ENCODE measurements around the gene RABEP2.
"Not testable (repeated sequence)": the region's sequence is repeated elsewhere in the genome, so short reads cannot be mapped to it uniquely, and the experiment has no call there.

Gene RABEP2

GRCh38 chr16:28933171-28933570 is 8.1 kb upstream of the RABEP2 start:
- DNase-seq (ENCODE audit: low read depth, low spot score) = no peak

GRCh38 chr16:28932339-28933141 is 7.5 kb upstream of the RABEP2 start:
- DNase-seq (ENCODE audit: low read depth, low spot score) = no peak

- no peak for DNase-seq (ENCODE audit: low read depth, low spot score)
These were observed 6.8 kb upstream of the RABEP2 start, which contains the start of gene CD19 for GRCh38 chr16:28931801-28932225. Gene CD19 (plus strand): TSS chr16:28931971. CDS start chr16:28932001, 30 bp downstream.

GRCh38 chr16:28930652-28931051 is 5.6 kb upstream of the RABEP2 start:
- no peak for DNase-seq (ENCODE audit: low read depth, low spot score)

GRCh38 chr16:28930203-28930602 is 5.2 kb upstream of the RABEP2 start:
- no peak for DNase-seq (ENCODE audit: low read depth, low spot score)

- no peak for DNase-seq (ENCODE audit: low read depth, low spot score)
These were observed 2.8 kb upstream of the RABEP2 start for GRCh38 chr16:28927815-28928214.

GRCh38 chr16:28926284-28926683 is 1.2 kb upstream of the RABEP2 start:
- not testable (repeated sequence) for DNase-seq (ENCODE audit: low read depth, low spot score)

- DNase-seq (ENCODE audit: low read depth, low spot score) = peak; percentile 57
These were observed 569 bp upstream of the RABEP2 start for GRCh38 chr16:28925386-28926228.

GRCh38 chr16:28924399-28924761 is 658 bp downstream of the RABEP2 start:
- no peak for DNase-seq (ENCODE audit: low read depth, low spot score)

- no peak for DNase-seq (ENCODE audit: low read depth, low spot score)
These were observed 1.2 kb downstream of the RABEP2 start for GRCh38 chr16:28923652-28924398.

- no peak for DNase-seq (ENCODE audit: low read depth, low spot score)
These were observed 1.8 kb downstream of the RABEP2 start for GRCh38 chr16:28923231-28923587.

- no peak for DNase-seq (ENCODE audit: low read depth, low spot score)
These were observed 6.3 kb downstream of the RABEP2 start for GRCh38 chr16:28918698-28919097.

GRCh38 chr16:28917095-28917494 is 7.9 kb downstream of the RABEP2 start:
- no peak for DNase-seq (ENCODE audit: low read depth, low spot score)

- no peak for DNase-seq (ENCODE audit: low read depth, low spot score)
These were observed 9.9 kb downstream of the RABEP2 start for GRCh38 chr16:28915181-28915580.

- no peak for DNase-seq (ENCODE audit: low read depth, low spot score)
These were observed 10.9 kb downstream of the RABEP2 start for GRCh38 chr16:28913946-28914724.

GRCh38 chr16:28912558-28912957 is 12.5 kb downstream of the RABEP2 start:
- DNase-seq (ENCODE audit: low read depth, low spot score) = no peak

GRCh38 chr16:28910086-28911031 is 14.7 kb downstream of the RABEP2 start:
- no peak for DNase-seq (ENCODE audit: low read depth, low spot score)

GRCh38 chr16:28905800-28906372 is 19.2 kb downstream of the RABEP2 start:
- DNase-seq (ENCODE audit: low read depth, low spot score) = no peak

GRCh38 chr16:28905229-28905754 is 19.7 kb downstream of the RABEP2 start:
- DNase-seq (ENCODE audit: low read depth, low spot score) = no peak

GRCh38 chr16:28904828-28905227 is 20.2 kb downstream of the RABEP2 start:
- DNase-seq (ENCODE audit: low read depth, low spot score) = no peak
